Coronary artery (tissue), 2 donors: Measurements from ENCODE around the gene SMPX.

Experiments
- DNase-seq: peaks from one replicate; pipeline ENCODE4 v3.0.0-alpha.2; 2017; ENCODE audit warnings: low spot score
- H3K27ac ChIP-seq, 2 donors: fragments of 200-600 bp; sonication (generic); one replicate each; pipeline ENCODE4 v1.5.1; 2016 to 2019
- H3K4me3 ChIP-seq: fragments of 200-600 bp; sonication (generic); 2 replicates; pipeline ENCODE4 v1.5.1; 2016; ENCODE audit warnings: mild to moderate bottlenecking, moderate library complexity
- TF ChIP-seq, protein P1 (sequence below): fragments of 200-600 bp; sonication (generic); IDR thresholded peaks from one replicate; pipeline ENCODE4 v1.5.1; 2019; ENCODE audit warnings: antibody characterized with exemption

SMPX gene

DNA sequence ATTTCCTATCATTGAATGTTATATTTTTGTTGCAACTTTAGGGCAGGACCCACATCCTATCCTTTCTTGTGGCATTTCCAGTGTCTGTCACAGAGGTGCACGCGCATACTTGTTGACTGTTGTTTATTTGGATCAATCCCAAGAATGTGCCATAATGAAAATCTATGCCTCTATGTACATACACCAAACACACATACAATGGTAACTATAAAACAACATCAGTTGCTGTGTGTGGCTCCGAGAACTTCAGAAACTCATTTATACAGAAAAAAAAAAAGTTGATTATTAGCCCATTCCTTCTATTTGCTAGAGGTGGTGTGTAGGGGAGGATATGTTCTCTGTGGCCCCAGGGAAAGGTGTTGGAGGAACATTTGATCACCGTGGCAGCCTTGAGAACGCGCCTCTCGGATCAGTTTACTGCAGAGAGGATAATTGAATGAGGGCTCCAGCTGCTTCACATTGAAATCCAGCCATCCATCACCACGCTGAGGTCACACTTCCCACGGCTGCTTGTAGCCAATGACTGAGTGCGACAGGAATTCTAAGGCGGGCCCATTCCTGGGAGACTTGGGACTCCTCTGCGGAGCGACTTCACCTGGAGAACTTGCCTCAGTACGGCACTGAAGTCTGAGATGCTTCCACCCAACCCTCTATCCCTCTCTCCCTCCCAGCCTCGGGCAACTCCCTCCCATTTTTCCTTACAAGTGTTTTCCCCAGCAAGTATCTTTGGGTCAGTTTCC lies 19.5 kb downstream of the SMPX start:
- TF ChIP-seq, protein P1, sequence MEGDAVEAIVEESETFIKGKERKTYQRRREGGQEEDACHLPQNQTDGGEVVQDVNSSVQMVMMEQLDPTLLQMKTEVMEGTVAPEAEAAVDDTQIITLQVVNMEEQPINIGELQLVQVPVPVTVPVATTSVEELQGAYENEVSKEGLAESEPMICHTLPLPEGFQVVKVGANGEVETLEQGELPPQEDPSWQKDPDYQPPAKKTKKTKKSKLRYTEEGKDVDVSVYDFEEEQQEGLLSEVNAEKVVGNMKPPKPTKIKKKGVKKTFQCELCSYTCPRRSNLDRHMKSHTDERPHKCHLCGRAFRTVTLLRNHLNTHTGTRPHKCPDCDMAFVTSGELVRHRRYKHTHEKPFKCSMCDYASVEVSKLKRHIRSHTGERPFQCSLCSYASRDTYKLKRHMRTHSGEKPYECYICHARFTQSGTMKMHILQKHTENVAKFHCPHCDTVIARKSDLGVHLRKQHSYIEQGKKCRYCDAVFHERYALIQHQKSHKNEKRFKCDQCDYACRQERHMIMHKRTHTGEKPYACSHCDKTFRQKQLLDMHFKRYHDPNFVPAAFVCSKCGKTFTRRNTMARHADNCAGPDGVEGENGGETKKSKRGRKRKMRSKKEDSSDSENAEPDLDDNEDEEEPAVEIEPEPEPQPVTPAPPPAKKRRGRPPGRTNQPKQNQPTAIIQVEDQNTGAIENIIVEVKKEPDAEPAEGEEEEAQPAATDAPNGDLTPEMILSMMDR: no peak
- DNase-seq: no peak
- Histone ChIP-seq H3K4me3 (no peak overlapping the region), H3K27ac (no peak overlapping the region)

DNA sequence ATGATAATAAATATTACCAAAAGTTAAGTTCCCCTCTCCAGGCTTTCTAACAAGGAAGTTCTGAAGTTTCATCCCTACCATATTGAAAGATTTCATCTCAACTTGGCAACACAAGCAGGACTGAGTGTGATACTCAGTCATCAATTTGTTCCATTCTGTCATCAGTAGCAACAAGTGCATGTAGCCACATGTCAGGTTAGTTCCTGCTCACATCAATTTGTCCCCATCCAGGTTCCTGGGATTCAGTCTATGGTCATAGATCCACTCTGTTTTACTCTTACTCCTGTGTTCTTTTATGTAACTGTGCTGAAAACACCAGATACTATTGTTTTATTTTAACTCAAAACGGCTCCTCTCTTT lies 22.2 kb downstream of the SMPX start:
- TF ChIP-seq, protein P1: no peak
- Histone ChIP-seq H3K4me3 (no peak overlapping the region), H3K27ac (no peak overlapping the region)
- no peak for DNase-seq

DNA sequence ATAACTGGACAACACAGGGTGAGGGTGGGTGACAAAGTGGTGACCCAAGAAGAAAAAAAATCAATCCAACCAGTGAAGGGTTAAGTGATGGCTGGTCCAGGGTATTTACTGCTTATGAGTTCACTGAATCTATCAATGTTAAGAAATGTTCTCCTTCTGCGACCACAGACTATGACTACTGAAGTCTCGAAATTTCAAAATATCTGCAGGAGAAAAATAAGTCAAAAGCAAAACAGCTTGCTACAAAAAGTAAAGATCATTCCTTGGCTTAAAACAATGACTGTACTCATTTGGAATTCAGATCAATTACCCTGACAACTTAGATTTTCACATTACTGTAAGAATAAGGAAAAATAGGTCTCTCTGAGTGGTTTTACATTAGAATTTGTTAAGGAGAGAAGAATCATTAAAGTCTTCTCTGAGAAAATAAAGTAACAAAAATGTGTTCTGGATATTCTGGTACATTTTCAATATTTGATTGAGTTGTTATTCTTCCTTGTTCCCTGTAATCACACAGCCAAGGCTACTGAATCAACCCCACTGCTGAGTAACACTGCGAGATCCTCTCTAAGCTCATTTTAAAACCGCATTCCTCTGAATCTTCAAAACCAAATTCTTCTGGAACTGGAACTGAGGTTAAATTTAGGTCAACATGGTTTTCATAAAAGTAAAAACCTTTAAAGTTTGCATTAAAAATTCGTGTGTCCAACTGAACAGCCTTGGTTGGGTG lies 22.7 kb downstream of the SMPX start:
- Histone ChIP-seq H3K27ac (no peak overlapping the region), H3K4me3 (no peak overlapping the region)
- no peak for DNase-seq
- TF ChIP-seq, protein P1: no peak

DNA sequence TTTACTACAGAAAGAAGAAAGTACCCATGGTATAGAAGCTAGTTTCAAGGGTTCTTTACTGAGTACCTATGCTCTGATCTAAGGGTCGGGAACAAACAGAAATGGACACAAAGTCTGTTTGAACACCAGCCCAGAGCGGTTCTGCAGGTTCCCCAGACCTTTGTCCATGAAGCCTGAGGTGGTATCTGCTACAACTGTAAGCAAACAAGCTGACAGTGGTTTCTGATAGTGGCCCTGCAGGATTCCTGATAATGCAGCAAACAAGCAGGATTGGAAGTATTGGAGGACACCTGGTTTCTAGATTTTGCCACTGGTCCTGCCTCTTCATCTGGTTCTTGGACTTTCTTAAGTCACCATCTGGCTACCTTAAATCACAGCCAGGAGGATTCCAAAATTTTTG lies 23.7 kb downstream of the SMPX start:
- no peak for DNase-seq
- TF ChIP-seq, protein P1: no peak
- no peak overlapping the region for H3K27ac ChIP-seq
- no peak overlapping the region for H3K4me3 ChIP-seq

DNA sequence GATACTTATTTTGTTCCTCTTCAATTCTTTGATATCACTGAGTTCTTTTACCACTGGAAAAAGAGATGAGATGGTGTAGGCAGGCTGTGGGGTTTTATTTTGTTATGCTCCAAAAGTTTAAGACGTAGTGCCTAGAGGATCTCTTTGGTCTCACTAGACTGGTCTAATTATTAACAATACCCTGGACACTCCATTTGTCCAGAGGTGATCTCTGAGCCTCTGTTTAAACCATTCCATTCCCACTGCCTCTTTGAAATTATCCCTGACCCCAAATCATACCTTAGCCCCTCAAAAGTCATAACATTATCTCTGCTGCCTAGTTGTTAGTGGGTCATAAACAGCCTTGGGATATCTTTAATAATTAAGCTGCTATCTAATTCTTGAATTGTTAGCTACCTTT lies 24.2 kb downstream of the SMPX start:
- no peak overlapping the region for H3K4me3 ChIP-seq
- TF ChIP-seq, protein P1: no peak
- DNase-seq: no peak
- no peak overlapping the region for H3K27ac ChIP-seq

DNA sequence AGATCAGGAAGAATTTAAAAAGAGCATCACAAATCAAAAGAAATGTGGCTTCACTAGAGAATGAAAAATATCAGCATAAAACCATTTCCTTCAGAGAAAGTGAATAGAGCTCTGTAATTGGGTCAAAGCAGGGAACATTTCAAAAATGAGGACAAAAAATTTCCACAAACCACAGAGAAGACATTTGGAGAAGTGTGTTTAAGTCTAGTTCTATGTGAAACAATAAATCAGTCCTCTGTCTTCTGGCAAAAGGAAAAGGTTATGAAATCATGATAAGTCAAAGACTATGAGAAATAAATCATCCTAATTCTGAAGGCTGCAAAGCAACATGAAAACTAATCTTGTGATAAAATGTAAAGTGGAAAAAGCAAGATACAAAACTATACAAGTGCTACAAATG lies 27.9 kb downstream of the SMPX start:
- H3K27ac ChIP-seq: no peak overlapping the region
- no peak for DNase-seq
- no peak overlapping the region for H3K4me3 ChIP-seq
- TF ChIP-seq, protein P1: no peak
